Heart left ventricle (tissue), 16 donors: ENCODE results near the gene RXFP2. TPM values are rescaled to one million over a fixed set of nuclear protein-coding genes. Genes with fewer than 3 reads are reported as not detected.

Experiments
- ATAC-seq, 4 donors: fragments of 200-7000 bp; cut with Tn5 transposase; one replicate each; pipeline ENCODE4 v1.9.1; 2020 to 2022; ENCODE audit warnings: moderate library complexity in 4 of 4, mild to moderate bottlenecking in 3 of 4, moderate number of reproducible peaks in 1 of 4
- DNase-seq, 5 donors: peaks; one replicate each; pipeline ENCODE4 v3.0.0-alpha.2; 2020
- H3K27ac ChIP-seq, 12 donors: fragments of 200-600 bp; sonication (generic) in 4 of 12; one replicate each; pipeline versions ENCODE4 v1.5.0 to v1.8.0; 2016 to 2022; ENCODE audit warnings: mild to moderate bottlenecking in 2 of 12
- H3K27me3 ChIP-seq, 9 donors: fragments of 200-600 bp; sonication (generic) in 2 of 9; one replicate each; pipeline versions ENCODE4 v1.5.1 to v1.8.0; 2016 to 2022; ENCODE audit warnings: mild to moderate bottlenecking in 3 of 9
- H3K36me3 ChIP-seq, 9 donors: fragments of 200-600 bp; sonication (generic) in 2 of 9; one replicate each; pipeline versions ENCODE4 v1.5.0 to v1.8.0; 2018 to 2022; ENCODE audit warnings: mild to moderate bottlenecking in 2 of 9
- H3K4me1 ChIP-seq, 12 donors: fragments of 200-600 bp; sonication (generic) in 4 of 12; one replicate each; pipeline versions ENCODE4 v1.5.0 to v1.8.0; 2016 to 2022; ENCODE audit warnings: mild to moderate bottlenecking in 3 of 12
- H3K4me3 ChIP-seq, 12 donors: fragments of 200-600 bp; sonication (generic) in 4 of 12; one replicate each; pipeline versions ENCODE4 v1.5.0 to v1.8.0; 2017 to 2022; ENCODE audit warnings: mild to moderate bottlenecking in 9 of 12, moderate library complexity in 4 of 12
- H3K9me3 ChIP-seq, 12 donors: fragments of 200-600 bp; sonication (generic) in 4 of 12; one replicate each; pipeline versions ENCODE4 v1.5.0 to v1.8.0; 2016 to 2022; ENCODE audit warnings: mild to moderate bottlenecking in 1 of 12
- POLR2A ChIP-seq, 2 donors: fragments of 450-650 bp; IDR thresholded peaks; one replicate each; pipeline ENCODE4 v1.6.1; 2017; ENCODE audit warnings: antibody characterized with exemption in 2 of 2, mild to moderate bottlenecking in 2 of 2, moderate library complexity in 2 of 2
- WGBS, 4 donors: extraction: QIAGEN DNeasy Blood & Tissue Kit in 2 of 4; methylation state at CpG; one replicate each; pipeline versions ENCODE4 v1.1.5 to v1.1.7; 2013 to 2018; 5-methylcytosine and 5-hydroxymethylcytosine counted together
- intact Hi-C, 10 donors: fragments of 100-400 bp; cut with DNase I; formaldehyde crosslinking; loops; one replicate each; pipeline versions ENCODE4 v1.11.1 to v1.14.2; 2022
- polyA plus RNA-seq, 2 donors: library from polyadenylated mRNA; stranded (reverse); fragments of 200-250 nt; gene quantifications; one replicate each; pipeline ENCODE4 v1.2.3, GENCODE V29; 2013
- total RNA-seq, 9 donors: library from RNA; depleted of rRNA in 2 of 9; stranded (reverse); fragments of >200 nt in 2 of 9; fragmentation: NEBNext Ultra II Directional in 3 of 9; extraction: Animal tissue kit (Norgen Biotek cat#: 25700) in 3 of 9; gene quantifications; one replicate each; pipeline versions ENCODE4 v1.1.0 to v1.2.4, GENCODE V29; 2016 to 2023
- TF ChIP-seq, protein P1 (sequence below), 12 donors: fragments of 200-600 bp; sonication (generic) in 4 of 12; IDR thresholded peaks; one replicate each; pipeline versions ENCODE4 v1.5.0 to v1.8.0; 2018 to 2022; ENCODE audit warnings: antibody characterized with exemption in 12 of 12, mild to moderate bottlenecking in 5 of 12
- donor health status: ischemic (EF 13 %, LVEDD 7.1; RV severe dilation, severe dysfunction).
- donor health status: healthy with polysubstance abuse.
- donor health status: DM: no; HTN: yes; CAD: no.
- donor health status: DM: no; HTN: no; CAD: no.
- donor health status: ischemic (EF 25% LVEDD 6.9; RV normal size, moderate dysfunction).
- donor health status: ischemic (EF 25% LVEDD 5.7; RV mildly dilated, moderate dysfunction).
- donor health status: healthy.
- donor health status: DM: yes; HTN: yes; CAD: no.
- donor health status: ischemic (EF 35%, LVEDD 5.7; RV mildly dilated, moderate dysfunction).
- donor health status: nonischemic (EF 11% LVEDD 7.7; RV severe dilation, severe dysfunction).
- donor health status: DM: yes; HTN: yes; CAD: no.
- donor health status: PGD.
- donor health status: ischemic (EF 29% LVEDD 5.4; RV normal size, mild dysfunction).
- donor health status: nonischemic (EF 23%, LVEDD 6.1; RV moderate dilation, normal function).

The RXFP2 gene
- total and polyA plus RNA-seq, 11 donors, result not detected

- intact Hi-C loops, result loop anchor here in 5 of 10 donors (5.0 to 10.0 kb wide), 3 partner anchors 253 to 563 kb away; no protein-coding TSS in a partner anchor
- no peak for ATAC-seq
- Histone ChIP-seq H3K36me3 (no peaks in the 10 kb centered on the region), H3K4me3 (no peak overlapping the region), H3K27ac (no peak overlapping the region), H3K4me1 (peaks cover 0 to 17% (median 0%) of the 10 kb centered on the region in 12 donors), H3K27me3 (no peaks in the 10 kb centered on the region), H3K9me3 (no peaks in the 10 kb centered on the region)
- 68 to 76% (median 72%) methylated on average over 4 of the region's 4 CpGs for WGBS, 4 donors
- TF ChIP-seq, protein P1, sequence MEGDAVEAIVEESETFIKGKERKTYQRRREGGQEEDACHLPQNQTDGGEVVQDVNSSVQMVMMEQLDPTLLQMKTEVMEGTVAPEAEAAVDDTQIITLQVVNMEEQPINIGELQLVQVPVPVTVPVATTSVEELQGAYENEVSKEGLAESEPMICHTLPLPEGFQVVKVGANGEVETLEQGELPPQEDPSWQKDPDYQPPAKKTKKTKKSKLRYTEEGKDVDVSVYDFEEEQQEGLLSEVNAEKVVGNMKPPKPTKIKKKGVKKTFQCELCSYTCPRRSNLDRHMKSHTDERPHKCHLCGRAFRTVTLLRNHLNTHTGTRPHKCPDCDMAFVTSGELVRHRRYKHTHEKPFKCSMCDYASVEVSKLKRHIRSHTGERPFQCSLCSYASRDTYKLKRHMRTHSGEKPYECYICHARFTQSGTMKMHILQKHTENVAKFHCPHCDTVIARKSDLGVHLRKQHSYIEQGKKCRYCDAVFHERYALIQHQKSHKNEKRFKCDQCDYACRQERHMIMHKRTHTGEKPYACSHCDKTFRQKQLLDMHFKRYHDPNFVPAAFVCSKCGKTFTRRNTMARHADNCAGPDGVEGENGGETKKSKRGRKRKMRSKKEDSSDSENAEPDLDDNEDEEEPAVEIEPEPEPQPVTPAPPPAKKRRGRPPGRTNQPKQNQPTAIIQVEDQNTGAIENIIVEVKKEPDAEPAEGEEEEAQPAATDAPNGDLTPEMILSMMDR (IDR thresholded peaks at IDR 0.05), result no peak
- TF ChIP-seq POLR2A (IDR thresholded peaks at IDR 0.05), result no peak
- no peak for DNase-seq
These were observed 58.9 kb downstream of the RXFP2 start for GRCh38 chr13:31798189-31798588.

DNA sequence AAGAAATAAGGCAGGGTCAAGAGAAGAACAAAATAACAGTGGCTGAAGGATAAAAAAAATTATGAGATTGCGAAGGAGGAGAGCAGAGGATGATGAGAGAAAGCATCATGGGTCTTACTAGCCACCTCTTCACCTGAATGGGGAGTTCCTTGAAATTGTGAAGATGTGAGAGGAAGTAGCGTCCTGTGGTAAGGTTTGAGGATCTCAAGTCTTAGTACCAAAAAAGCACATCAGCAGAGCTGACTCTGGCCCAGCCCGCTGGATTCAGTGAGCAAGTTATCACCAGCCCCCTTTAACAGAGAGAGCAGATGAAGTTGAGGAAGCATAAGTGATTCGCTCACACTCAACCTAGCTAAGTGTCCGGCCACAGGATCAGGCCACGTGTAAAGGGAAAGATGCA lies 61.8 kb downstream of the RXFP2 start:
- no peak overlapping the region for H3K4me3 ChIP-seq
- peaks cover 0 to 25% (median 0%) of the 10 kb centered on the region in 12 donors for H3K4me1 ChIP-seq
- TF ChIP-seq, protein P1 (IDR thresholded peaks at IDR 0.05), result no peak
- H3K27ac ChIP-seq, result no peak overlapping the region
- ATAC-seq (no peak), DNase-seq (no peak)
- intact Hi-C loops, result no loop called here
- H3K27me3 ChIP-seq, result no peaks in the 10 kb centered on the region
- H3K36me3 ChIP-seq, result no peaks in the 10 kb centered on the region
- 91 to 94% (median 91%) methylated on average over 6 of the region's 6 CpGs for WGBS, 4 donors
- H3K9me3 ChIP-seq, result no peaks in the 10 kb centered on the region

DNA sequence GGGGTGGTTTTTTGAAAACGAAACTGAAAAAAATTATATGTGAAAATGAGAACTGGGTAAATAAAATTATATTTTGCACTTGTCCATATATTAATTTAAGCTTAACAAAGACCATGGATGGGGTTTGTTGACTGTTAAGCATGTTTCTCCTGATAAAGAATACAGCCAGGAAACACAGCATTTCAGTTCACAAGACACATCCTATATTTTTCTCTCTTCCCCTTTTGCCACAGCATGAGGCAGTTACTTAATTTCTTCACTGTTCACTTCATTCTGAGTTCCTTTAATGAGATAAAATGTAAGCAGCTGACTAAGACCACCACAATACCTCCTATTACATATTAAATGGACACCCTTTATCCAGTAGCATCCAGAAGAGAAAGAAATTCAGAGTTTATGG lies 64.0 kb downstream of the RXFP2 start:
- no peak for DNase-seq
- H3K9me3 ChIP-seq, result no peaks in the 10 kb centered on the region
- no peak overlapping the region for H3K4me3 ChIP-seq
- no peaks in the 10 kb centered on the region for H3K27me3 ChIP-seq
- H3K36me3 ChIP-seq, result no peaks in the 10 kb centered on the region
- no peak overlapping the region for H3K27ac ChIP-seq
- TF ChIP-seq, protein P1 (IDR thresholded peaks at IDR 0.05), result no peak
- TF ChIP-seq POLR2A (IDR thresholded peaks at IDR 0.05), result no peak
- peaks cover 0 to 34% (median 0%) of the 10 kb centered on the region in 12 donors for H3K4me1 ChIP-seq
- 72 to 93% (median 89%) methylated on average over 1 of the region's 1 CpG for WGBS, 4 donors
- ATAC-seq, result no peak
- intact Hi-C loops, result no loop called here

DNA sequence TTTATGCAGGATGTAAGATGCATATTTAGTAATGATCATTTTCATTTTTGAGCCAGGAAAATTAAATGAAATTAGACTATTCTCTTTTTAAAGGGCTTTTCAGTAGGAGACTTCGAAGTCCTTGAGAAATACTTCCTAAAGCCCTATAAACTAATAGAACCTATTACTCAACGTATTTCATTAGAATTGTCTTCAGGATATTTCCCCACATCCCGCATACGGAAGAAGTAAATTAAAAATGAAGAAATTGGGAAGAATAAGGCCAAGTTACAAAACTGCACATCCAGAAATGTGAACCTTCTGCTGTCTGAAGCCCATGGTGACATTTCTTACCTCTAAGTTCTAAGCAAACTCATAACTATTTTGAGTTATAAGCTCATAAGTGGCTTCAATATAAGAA lies 66.5 kb downstream of the RXFP2 start:
- no peak for DNase-seq
- Histone ChIP-seq H3K9me3 (peaks cover 0 to 6% (median 0%) of the 10 kb centered on the region in 12 donors), H3K36me3 (no peaks in the 10 kb centered on the region), H3K27ac (no peak overlapping the region), H3K4me3 (no peak overlapping the region), H3K4me1 (peaks cover 0 to 34% (median 0%) of the 10 kb centered on the region in 12 donors), H3K27me3 (no peaks in the 10 kb centered on the region)
- 92 to 97% (median 95%) methylated on average over 4 of the region's 4 CpGs for WGBS, 4 donors
- intact Hi-C loops, result no loop called here
- no peak for TF ChIP-seq POLR2A (IDR thresholded peaks at IDR 0.05)
- TF ChIP-seq, protein P1 (IDR thresholded peaks at IDR 0.05), result no peak
- no peak for ATAC-seq
